ENCODE data around the gene TPRG1. TPM values are rescaled to one million over a fixed set of nuclear protein-coding genes. Genes with fewer than 3 reads are reported as not detected.

TPRG1 gene
- total RNA-seq, 3 donors from 2014 or later = 1.4 to 3.2 (median 2.2) TPM

- no peak for ATAC-seq
- Histone ChIP-seq H3K4me1 (ENCODE audit: low read depth) (no peaks in the 10 kb centered on the region), H3K36me3 (ENCODE audit: low read depth) (no peaks in the 10 kb centered on the region), H3K4me3 (no peak overlapping the region), H3K9me3 (no peaks in the 10 kb centered on the region)
- intact Hi-C loops (cut with DNase I, micrococcal nuclease) = loop anchor here in 1 of 2 donors (5.0 kb wide), 1 partner anchor 670 kb away; no protein-coding TSS in a partner anchor
- TF ChIP-seq, protein P1, sequence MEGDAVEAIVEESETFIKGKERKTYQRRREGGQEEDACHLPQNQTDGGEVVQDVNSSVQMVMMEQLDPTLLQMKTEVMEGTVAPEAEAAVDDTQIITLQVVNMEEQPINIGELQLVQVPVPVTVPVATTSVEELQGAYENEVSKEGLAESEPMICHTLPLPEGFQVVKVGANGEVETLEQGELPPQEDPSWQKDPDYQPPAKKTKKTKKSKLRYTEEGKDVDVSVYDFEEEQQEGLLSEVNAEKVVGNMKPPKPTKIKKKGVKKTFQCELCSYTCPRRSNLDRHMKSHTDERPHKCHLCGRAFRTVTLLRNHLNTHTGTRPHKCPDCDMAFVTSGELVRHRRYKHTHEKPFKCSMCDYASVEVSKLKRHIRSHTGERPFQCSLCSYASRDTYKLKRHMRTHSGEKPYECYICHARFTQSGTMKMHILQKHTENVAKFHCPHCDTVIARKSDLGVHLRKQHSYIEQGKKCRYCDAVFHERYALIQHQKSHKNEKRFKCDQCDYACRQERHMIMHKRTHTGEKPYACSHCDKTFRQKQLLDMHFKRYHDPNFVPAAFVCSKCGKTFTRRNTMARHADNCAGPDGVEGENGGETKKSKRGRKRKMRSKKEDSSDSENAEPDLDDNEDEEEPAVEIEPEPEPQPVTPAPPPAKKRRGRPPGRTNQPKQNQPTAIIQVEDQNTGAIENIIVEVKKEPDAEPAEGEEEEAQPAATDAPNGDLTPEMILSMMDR (IDR thresholded peaks at IDR 0.05) = no peak
- no peak for DNase-seq
These were observed 100.8 kb downstream of the TPRG1 start for GRCh38 chr3:189272500-189273119.

GRCh38 chr3:189273736-189274135 is 102.0 kb downstream of the TPRG1 start:
- Histone ChIP-seq H3K4me3 (no peak overlapping the region), H3K4me1 (ENCODE audit: low read depth) (no peaks in the 10 kb centered on the region), H3K36me3 (ENCODE audit: low read depth) (no peaks in the 10 kb centered on the region), H3K9me3 (no peaks in the 10 kb centered on the region)
- ATAC-seq (no peak), DNase-seq (no peak)
- TF ChIP-seq, protein P1 (IDR thresholded peaks at IDR 0.05) = no peak
- intact Hi-C loops (cut with DNase I, micrococcal nuclease) = loop anchor here in 1 of 2 donors (5.0 kb wide), 1 partner anchor 669 kb away; no protein-coding TSS in a partner anchor

GRCh38 chr3:189275182-189275581 is 103.4 kb downstream of the TPRG1 start:
- peak; percentile 87 for ATAC-seq
- no peaks in the 10 kb centered on the region for H3K36me3 ChIP-seq (ENCODE audit: low read depth)
- H3K9me3 ChIP-seq = no peaks in the 10 kb centered on the region
- H3K4me1 ChIP-seq (ENCODE audit: low read depth) = no peaks in the 10 kb centered on the region
- no peak for DNase-seq
- intact Hi-C loops (cut with DNase I, micrococcal nuclease) = no loop called here
- TF ChIP-seq, protein P1 (IDR thresholded peaks at IDR 0.05) = no peak
- H3K4me3 ChIP-seq = no peak overlapping the region

- intact Hi-C loops (cut with DNase I, micrococcal nuclease) = no loop called here
These were observed 104.1 kb downstream of the TPRG1 start for GRCh38 chr3:189275852-189276251.

DNA sequence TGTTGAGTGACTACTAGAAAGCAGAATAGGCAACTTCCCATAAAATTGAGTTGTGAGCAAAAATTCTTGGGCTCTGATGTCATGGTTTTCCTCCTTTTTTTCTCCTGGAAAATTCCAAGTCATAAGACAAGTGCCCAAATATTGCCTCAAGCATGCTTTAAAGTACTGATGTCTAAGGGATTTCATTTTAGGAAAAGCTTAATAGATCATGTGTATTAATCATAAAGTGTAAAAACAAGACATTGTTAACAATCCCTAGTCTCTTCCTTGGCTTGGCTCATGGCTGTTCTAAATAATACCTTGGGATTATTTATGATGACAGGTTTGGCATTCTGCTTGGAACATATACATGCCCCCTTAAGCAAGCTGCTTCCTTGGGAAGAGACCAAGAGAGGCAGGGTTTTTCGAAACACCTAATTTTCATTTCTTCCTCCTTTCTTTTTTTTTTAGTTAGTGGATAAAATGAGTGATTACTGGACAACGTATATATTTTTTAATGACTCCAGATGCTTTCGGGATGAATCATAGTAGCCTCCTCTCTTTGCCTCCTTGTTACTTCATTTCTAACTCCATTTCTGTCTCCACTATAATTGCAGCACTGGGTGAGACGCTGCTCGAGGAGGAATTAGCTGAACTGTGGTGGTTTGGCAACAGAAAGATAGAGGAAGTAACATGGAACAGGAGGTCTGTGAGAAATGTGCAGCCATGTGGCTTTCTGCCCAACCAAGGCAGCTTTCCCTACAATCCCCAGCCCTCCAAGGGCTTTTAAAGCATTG is 104.9 kb downstream of the TPRG1 start:
- no peaks in the 10 kb centered on the region for H3K9me3 ChIP-seq
- intact Hi-C loops (cut with DNase I, micrococcal nuclease) = no loop called here
- no peaks in the 10 kb centered on the region for H3K36me3 ChIP-seq (ENCODE audit: low read depth)
- TF ChIP-seq, protein P1 (IDR thresholded peaks at IDR 0.05) = no peak
- H3K4me3 ChIP-seq = no peak overlapping the region
- no peaks in the 10 kb centered on the region for H3K4me1 ChIP-seq (ENCODE audit: low read depth)
- DNase-seq (no peak), ATAC-seq (peak; percentile 53)

More at GRCh38 chr3:189275852-189276251, 104.1 kb downstream of the TPRG1 start:
- ATAC-seq (no peak), DNase-seq (no peak)
- no peaks in the 10 kb centered on the region for H3K4me1 ChIP-seq (ENCODE audit: low read depth)
- no peaks in the 10 kb centered on the region for H3K36me3 ChIP-seq (ENCODE audit: low read depth)
- no peaks in the 10 kb centered on the region for H3K9me3 ChIP-seq
- TF ChIP-seq, protein P1 (IDR thresholded peaks at IDR 0.05) = no peak
- H3K4me3 ChIP-seq = no peak overlapping the region
